Loucy (cell line): ENCODE results near the gene NUAK1.

Experiments used
- H2AFZ ChIP-seq: fragments of 200-600 bp; sonication (generic); 2 replicates; pipeline ENCODE4 v1.6.0; 2016; ENCODE audit warnings: antibody characterized with exemption, mild to moderate bottlenecking, low read length, moderate library complexity
- H3F3A ChIP-seq: fragments of 200-600 bp; 2 replicates; pipeline ENCODE4 v1.6.0; 2016; ENCODE audit warnings: antibody characterized with exemption, low read depth, mild to moderate bottlenecking
- H3K27me3 ChIP-seq: fragments of 200-600 bp; sonication (generic); 2 replicates; pipeline ENCODE4 v1.6.1; 2014; ENCODE audit warnings: low read length, mild to moderate bottlenecking; ENCODE audit not compliant: insufficient read depth, poor library complexity, severe bottlenecking
- H3K36me3 ChIP-seq: fragments of 200-600 bp; sonication (generic); 2 replicates; pipeline ENCODE4 v1.6.1; 2016; ENCODE audit warnings: low read length; ENCODE audit not compliant: insufficient read depth
- H3K4me1 ChIP-seq: fragments of 200-600 bp; sonication (generic); 2 replicates; pipeline ENCODE4 v1.5.1; 2014; ENCODE audit warnings: low read length, mild to moderate bottlenecking; ENCODE audit not compliant: insufficient read depth, poor library complexity, severe bottlenecking
- H3K4me2 ChIP-seq: fragments of 200-600 bp; sonication (generic); 2 replicates; pipeline ENCODE4 v1.6.0; 2014; ENCODE audit warnings: antibody characterized with exemption, low read length, low read depth, mild to moderate bottlenecking; ENCODE audit not compliant: poor library complexity, severe bottlenecking
- H3K4me3 ChIP-seq: fragments of 200-600 bp; sonication (generic); 2 replicates; pipeline ENCODE4 v1.5.1; 2014; ENCODE audit warnings: low read length, mild to moderate bottlenecking, mixed read lengths; ENCODE audit not compliant: poor library complexity, severe bottlenecking
- H3K79me2 ChIP-seq: fragments of 200-600 bp; sonication (generic); 2 replicates; pipeline ENCODE4 v1.6.1; 2014; ENCODE audit warnings: low read length; ENCODE audit not compliant: insufficient read depth
- H3K9ac ChIP-seq: fragments of 200-600 bp; sonication (generic); 2 replicates; pipeline ENCODE4 v1.6.0; 2014; ENCODE audit warnings: mild to moderate bottlenecking, low read depth, low read length, moderate library complexity; ENCODE audit not compliant: poor library complexity, severe bottlenecking
- H3K9me2 ChIP-seq: fragments of 200-600 bp; sonication (generic); replicated peaks from 2 replicates; pipeline ENCODE4 v1.6.1; 2016; ENCODE audit warnings: low read depth, low read length, mixed read lengths
- H3K9me3 ChIP-seq: fragments of 200-600 bp; sonication (generic); 2 replicates; pipeline ENCODE4 v1.6.1; 2014; ENCODE audit warnings: mild to moderate bottlenecking, antibody characterized with exemption, low read length, low read depth; ENCODE audit not compliant: insufficient read depth
- H4K20me1 ChIP-seq: fragments of 200-600 bp; sonication (generic); 2 replicates; pipeline ENCODE4 v1.6.0; 2014; ENCODE audit warnings: antibody characterized with exemption, low read length, mild to moderate bottlenecking; ENCODE audit not compliant: insufficient read depth, poor library complexity, severe bottlenecking
- EZH2phosphoT487 ChIP-seq: fragments of 200-600 bp; IDR thresholded peaks from 2 replicates; pipeline ENCODE4 v1.6.1; 2018; ENCODE audit warnings: antibody characterized with exemption, mild to moderate bottlenecking, moderate library complexity, borderline replicate concordance
- TF ChIP-seq, protein P1 (sequence below): fragments of 200-600 bp; sonication (generic); conservative IDR thresholded peaks from 2 replicates; pipeline ENCODE4 v1.5.1; 2014; ENCODE audit warnings: mild to moderate bottlenecking, antibody characterized with exemption, low read length

The NUAK1 gene

DNA sequence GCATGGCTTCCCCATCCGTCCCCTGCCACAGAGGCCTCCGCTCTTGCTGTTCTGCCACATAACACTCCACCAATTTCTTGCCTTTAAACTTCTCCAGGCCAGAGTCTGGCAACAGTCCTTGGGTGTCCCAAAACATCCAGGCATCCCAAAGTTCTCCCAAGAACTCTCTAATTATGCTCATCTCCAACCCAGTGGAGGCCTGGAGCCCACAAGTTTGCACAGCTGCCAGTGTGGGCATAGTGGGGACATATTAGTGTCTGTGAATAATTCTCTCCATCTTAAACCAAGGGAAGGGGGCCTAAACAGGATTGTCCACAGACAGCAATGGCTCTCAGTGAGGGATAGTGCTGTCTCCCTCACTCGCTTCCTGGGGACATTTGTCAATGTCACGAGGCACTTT, 124.8 kb downstream of the NUAK1 start:
- no peaks in the 10 kb centered on the region for H4K20me1 ChIP-seq
- H3F3A ChIP-seq: no peaks in the 10 kb centered on the region
- H3K9me2 ChIP-seq: no peaks in the 10 kb centered on the region
- no peaks in the 10 kb centered on the region for H3K79me2 ChIP-seq
- no peak for TF ChIP-seq EZH2phosphoT487
- TF ChIP-seq, protein P1, sequence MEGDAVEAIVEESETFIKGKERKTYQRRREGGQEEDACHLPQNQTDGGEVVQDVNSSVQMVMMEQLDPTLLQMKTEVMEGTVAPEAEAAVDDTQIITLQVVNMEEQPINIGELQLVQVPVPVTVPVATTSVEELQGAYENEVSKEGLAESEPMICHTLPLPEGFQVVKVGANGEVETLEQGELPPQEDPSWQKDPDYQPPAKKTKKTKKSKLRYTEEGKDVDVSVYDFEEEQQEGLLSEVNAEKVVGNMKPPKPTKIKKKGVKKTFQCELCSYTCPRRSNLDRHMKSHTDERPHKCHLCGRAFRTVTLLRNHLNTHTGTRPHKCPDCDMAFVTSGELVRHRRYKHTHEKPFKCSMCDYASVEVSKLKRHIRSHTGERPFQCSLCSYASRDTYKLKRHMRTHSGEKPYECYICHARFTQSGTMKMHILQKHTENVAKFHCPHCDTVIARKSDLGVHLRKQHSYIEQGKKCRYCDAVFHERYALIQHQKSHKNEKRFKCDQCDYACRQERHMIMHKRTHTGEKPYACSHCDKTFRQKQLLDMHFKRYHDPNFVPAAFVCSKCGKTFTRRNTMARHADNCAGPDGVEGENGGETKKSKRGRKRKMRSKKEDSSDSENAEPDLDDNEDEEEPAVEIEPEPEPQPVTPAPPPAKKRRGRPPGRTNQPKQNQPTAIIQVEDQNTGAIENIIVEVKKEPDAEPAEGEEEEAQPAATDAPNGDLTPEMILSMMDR: no peak
- no peak overlapping the region for H3K4me2 ChIP-seq
- H2AFZ ChIP-seq: no peak overlapping the region
- H3K36me3 ChIP-seq: no peaks in the 10 kb centered on the region
- H3K4me1 ChIP-seq: no peaks in the 10 kb centered on the region
- H3K4me3 ChIP-seq: no peak overlapping the region
- H3K27me3 ChIP-seq: no peaks in the 10 kb centered on the region
- no peak overlapping the region for H3K9ac ChIP-seq
- peaks cover 6% of the 10 kb centered on the region; the same call in 1 of the 2 replicates for H3K9me3 ChIP-seq
